Transverse colon (tissue), 4 donors: ENCODE results near the gene TLX2.

ENCODE experiments used
- EP300 ChIP-seq: sonication (generic); formaldehyde crosslinking; IDR thresholded peaks from one replicate; pipeline ENCODE4 v1.6.1; 2017; ENCODE audit warnings: antibody characterized with exemption, low read depth
- POLR2A ChIP-seq: fragments of 450-650 bp; IDR thresholded peaks from one replicate; pipeline ENCODE4 v1.6.1; 2016; ENCODE audit warnings: antibody characterized with exemption, mild to moderate bottlenecking, moderate library complexity
- POLR2AphosphoS5 ChIP-seq, 3 donors: sonication (generic); formaldehyde crosslinking; IDR thresholded peaks; one replicate each; pipeline ENCODE4 v1.6.1; 2016; ENCODE audit warnings: antibody characterized with exemption in 3 of 3
- TF ChIP-seq, protein P1 (sequence below), 5 experiments: fragments of 200-600 bp in 3 of 5; fragments of 450-650 bp in 2 of 5; sonication (generic) in 3 of 5; IDR thresholded peaks; 1 replicate in 2 of 5; 2 replicates in 3 of 5; pipeline ENCODE4 v1.5.1; 2016 to 2017; ENCODE audit warnings: antibody characterized with exemption in 5 of 5, inconsistent platforms in 3 of 5, mild to moderate bottlenecking in 2 of 5, moderate library complexity in 1 of 5

DNA sequence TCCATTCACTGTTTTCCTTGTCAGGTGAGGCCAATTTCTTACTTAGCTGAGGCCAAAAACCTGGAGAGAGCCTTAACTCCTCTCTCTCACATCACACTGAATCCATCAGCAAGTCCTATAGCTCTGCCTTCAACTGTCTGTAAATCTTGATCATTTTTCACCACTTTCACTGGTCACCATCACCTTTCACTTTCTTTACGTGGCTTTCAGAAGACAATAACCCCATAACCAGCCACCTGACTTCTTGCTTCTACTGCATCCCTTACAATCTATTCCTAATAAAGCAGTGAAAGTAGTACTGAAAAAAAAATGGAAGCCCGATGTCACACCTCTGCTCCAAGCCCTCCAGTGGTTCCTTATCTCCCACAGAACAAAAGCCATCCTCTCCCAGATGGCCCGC, 31.8 kb downstream of the TLX2 start:
- TF ChIP-seq, protein P1, sequence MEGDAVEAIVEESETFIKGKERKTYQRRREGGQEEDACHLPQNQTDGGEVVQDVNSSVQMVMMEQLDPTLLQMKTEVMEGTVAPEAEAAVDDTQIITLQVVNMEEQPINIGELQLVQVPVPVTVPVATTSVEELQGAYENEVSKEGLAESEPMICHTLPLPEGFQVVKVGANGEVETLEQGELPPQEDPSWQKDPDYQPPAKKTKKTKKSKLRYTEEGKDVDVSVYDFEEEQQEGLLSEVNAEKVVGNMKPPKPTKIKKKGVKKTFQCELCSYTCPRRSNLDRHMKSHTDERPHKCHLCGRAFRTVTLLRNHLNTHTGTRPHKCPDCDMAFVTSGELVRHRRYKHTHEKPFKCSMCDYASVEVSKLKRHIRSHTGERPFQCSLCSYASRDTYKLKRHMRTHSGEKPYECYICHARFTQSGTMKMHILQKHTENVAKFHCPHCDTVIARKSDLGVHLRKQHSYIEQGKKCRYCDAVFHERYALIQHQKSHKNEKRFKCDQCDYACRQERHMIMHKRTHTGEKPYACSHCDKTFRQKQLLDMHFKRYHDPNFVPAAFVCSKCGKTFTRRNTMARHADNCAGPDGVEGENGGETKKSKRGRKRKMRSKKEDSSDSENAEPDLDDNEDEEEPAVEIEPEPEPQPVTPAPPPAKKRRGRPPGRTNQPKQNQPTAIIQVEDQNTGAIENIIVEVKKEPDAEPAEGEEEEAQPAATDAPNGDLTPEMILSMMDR (IDR thresholded peaks at IDR 0.05), result no peak
- no peak for TF ChIP-seq EP300
- TF ChIP-seq POLR2AphosphoS5 (IDR thresholded peaks at IDR 0.05), result no peak
- TF ChIP-seq POLR2A, result no peak
